Lower lobe of right lung (tissue), 2 donors: ENCODE measurements around the gene HYAL3. TPM values are rescaled to one million over a fixed set of nuclear protein-coding genes. Genes with fewer than 3 reads are reported as not detected.

ENCODE experiments used
- ATAC-seq, 2 donors: fragments of 200-7000 bp; cut with Tn5 transposase; one replicate each; pipeline ENCODE4 v1.9.1; 2020 to 2022; ENCODE audit warnings: mild to moderate bottlenecking in 2 of 2, moderate library complexity in 2 of 2
- DNase-seq: peaks from one replicate; pipeline ENCODE4 v3.0.0-alpha.2; 2020
- H3K27ac ChIP-seq: fragments of 200-600 bp; one replicate; pipeline ENCODE4 v1.8.0; 2022
- H3K27me3 ChIP-seq: fragments of 200-600 bp; one replicate; pipeline ENCODE4 v1.8.0; 2022; ENCODE audit warnings: low read depth
- H3K36me3 ChIP-seq: fragments of 200-600 bp; one replicate; pipeline ENCODE4 v1.8.0; 2022; ENCODE audit warnings: mild to moderate bottlenecking
- H3K4me1 ChIP-seq: fragments of 200-600 bp; one replicate; pipeline ENCODE4 v1.8.0; 2022
- H3K4me3 ChIP-seq: fragments of 200-600 bp; one replicate; pipeline ENCODE4 v1.8.0; 2022; ENCODE audit warnings: mild to moderate bottlenecking
- H3K9me3 ChIP-seq: fragments of 200-600 bp; one replicate; pipeline ENCODE4 v1.8.0; 2022
- intact Hi-C: fragments of 100-400 bp; cut with DNase I; formaldehyde crosslinking; loops from one replicate; pipeline ENCODE4 v1.11.0; 2022
- total RNA-seq: library from RNA; stranded (reverse); fragmentation: NEBNext Ultra II Directional; extraction: Animal tissue kit (Norgen Biotek cat#: 25700); gene quantifications from one replicate; pipeline ENCODE4 v1.2.1, GENCODE V29; 2021
- TF ChIP-seq, protein P1 (sequence below): fragments of 200-600 bp; IDR thresholded peaks from one replicate; pipeline ENCODE4 v1.8.0; 2022; ENCODE audit warnings: antibody characterized with exemption, mild to moderate bottlenecking
- donor health status: DM: no; HTN: yes; CAD: no; lungs with severe emphysema.

Gene HYAL3
- total RNA-seq, 1 donor from 2014 or later, result 4.0 TPM

DNA sequence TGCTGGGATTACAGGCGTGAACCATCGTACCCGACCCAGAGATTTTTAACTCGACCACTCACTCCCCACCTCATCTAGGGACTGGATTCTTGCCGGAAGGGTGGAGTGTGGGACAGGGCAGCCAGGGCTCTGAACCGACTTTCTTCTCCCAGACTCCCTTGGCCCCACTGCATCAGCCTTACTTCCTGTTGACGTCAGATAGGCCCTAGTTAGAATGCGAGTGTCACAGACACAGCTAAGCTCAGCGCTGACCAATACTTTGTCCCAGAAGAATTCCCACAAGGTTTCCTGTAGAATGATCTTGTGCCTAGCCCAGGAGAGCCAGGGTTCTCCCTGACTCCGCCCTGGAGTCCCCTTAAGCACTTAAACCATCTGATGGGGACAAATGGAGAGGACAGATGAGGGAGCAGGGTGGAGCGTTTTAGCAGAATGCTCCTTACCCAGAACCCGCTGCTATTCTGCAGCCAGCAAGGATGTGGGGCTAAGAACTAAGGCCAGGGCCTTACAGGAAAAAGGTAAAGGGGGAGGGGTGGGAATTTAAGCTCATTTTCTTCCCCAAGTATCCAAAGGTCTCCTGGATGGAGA lies 34.6 kb upstream of the HYAL3 start:
- DNase-seq, result no peak

DNA sequence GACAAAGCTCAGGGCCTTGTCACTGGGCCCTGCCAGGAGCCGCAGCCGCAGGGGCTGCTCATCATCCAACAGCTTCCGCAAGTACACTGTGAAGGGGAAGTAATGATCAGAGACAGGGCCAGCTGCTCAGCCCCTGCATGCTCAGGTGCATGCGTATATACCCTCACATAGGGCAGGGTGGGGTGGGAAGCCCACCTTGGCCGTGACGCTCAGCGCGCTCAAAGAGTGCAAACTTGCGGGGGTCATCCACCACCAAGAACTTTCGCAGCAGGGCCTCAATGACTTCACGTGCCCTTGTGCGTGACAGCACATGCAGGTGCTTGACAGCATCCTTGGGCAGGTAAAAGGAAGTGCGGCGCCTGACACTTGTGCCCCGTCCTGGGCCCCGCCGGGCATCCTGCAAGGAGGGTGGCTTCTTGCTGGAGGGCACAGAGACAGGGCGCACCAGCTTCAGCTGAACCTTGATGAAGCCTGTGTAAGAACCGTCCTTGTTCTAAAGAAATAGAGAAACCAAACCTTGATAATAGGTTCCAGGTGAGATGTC lies 32.2 kb upstream of the HYAL3 start:
- Histone ChIP-seq H3K4me3 (no peak overlapping the region), H3K27ac (no peak overlapping the region), H3K4me1 (peaks cover 54% of the 10 kb centered on the region), H3K36me3 (peaks cover 46% of the 10 kb centered on the region), H3K9me3 (no peaks in the 10 kb centered on the region), H3K27me3 (no peaks in the 10 kb centered on the region)
- DNase-seq (no peak), ATAC-seq (no peak)
- TF ChIP-seq, protein P1, sequence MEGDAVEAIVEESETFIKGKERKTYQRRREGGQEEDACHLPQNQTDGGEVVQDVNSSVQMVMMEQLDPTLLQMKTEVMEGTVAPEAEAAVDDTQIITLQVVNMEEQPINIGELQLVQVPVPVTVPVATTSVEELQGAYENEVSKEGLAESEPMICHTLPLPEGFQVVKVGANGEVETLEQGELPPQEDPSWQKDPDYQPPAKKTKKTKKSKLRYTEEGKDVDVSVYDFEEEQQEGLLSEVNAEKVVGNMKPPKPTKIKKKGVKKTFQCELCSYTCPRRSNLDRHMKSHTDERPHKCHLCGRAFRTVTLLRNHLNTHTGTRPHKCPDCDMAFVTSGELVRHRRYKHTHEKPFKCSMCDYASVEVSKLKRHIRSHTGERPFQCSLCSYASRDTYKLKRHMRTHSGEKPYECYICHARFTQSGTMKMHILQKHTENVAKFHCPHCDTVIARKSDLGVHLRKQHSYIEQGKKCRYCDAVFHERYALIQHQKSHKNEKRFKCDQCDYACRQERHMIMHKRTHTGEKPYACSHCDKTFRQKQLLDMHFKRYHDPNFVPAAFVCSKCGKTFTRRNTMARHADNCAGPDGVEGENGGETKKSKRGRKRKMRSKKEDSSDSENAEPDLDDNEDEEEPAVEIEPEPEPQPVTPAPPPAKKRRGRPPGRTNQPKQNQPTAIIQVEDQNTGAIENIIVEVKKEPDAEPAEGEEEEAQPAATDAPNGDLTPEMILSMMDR, result no peak
- intact Hi-C loops, result no loop called here

More for the DNA sequence above, 34.6 kb upstream of the HYAL3 start:
- Histone ChIP-seq H3K4me1 (peaks cover 49% of the 10 kb centered on the region), H3K9me3 (no peaks in the 10 kb centered on the region), H3K36me3 (peaks cover 44% of the 10 kb centered on the region), H3K27me3 (no peaks in the 10 kb centered on the region), H3K27ac (peak overlapping the region; percentile 98), H3K4me3 (peak overlapping the region; percentile 2)
- intact Hi-C loops, result no loop called here
- ATAC-seq, result no peak
- TF ChIP-seq, protein P1, result no peak

GRCh38 chr3:50330330-50330729 lies 31.1 kb upstream of the HYAL3 start:
- Histone ChIP-seq H3K27me3 (no peaks in the 10 kb centered on the region), H3K36me3 (peaks cover 57% of the 10 kb centered on the region), H3K4me3 (no peak overlapping the region), H3K9me3 (no peaks in the 10 kb centered on the region), H3K4me1 (peaks cover 50% of the 10 kb centered on the region), H3K27ac (no peak overlapping the region)
- ATAC-seq (no peak), DNase-seq (no peak)
- intact Hi-C loops, result no loop called here
- TF ChIP-seq, protein P1, result no peak

DNA sequence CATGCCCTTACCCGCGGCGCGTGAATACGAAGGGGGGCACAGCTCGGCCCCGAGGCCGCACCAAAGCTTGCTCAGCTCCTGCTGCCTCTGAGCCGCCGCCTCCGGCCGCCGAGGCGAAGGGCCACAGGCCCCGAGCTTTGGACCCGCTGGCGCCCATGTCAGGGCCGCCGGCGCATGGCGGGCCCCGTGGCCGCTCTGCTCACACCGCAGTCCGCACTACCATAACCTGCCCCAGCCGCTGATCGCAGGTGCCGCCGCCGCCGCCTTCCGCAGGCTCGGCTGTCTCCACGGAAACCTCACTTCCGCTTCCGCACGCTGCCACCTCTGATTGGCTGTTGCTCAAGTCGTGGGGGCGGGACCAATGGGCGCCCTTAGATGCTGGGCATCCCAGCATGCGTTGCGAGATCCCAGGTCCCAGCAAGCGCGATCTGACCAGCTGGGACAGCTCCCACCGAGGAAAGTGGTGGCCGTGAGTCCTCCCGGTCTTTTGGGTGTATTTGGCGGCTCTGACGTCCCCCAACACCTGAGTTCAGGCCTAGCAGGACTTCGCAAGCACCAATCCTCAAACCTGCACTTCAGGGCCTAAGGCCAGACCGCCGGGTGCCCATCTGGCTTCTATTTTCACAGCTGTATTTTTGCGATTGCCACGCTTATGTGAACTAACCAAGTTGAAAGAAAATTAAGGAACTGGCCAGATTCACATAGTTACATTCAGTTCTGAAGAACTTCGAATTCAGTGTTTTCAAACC lies 28.9 kb upstream of the HYAL3 start, which contains the start of gene TUSC2:
TSS of gene TUSC2 (minus strand) at position 281 of the 749 bp plus-strand sequence. CDS start at position 157, 124 bp downstream.
- Histone ChIP-seq H3K27ac (peak within 1 kb of the TSS; percentile 89), H3K9me3 (no peaks in the 10 kb centered on the region), H3K36me3 (peaks cover 55% of the 10 kb centered on the region), H3K4me1 (peaks cover 49% of the 10 kb centered on the region), H3K4me3 (peak within 1 kb of the TSS; percentile 97), H3K27me3 (no peaks in the 10 kb centered on the region)
- TF ChIP-seq, protein P1, result no peak
- DNase-seq, result peak; percentile 99
- ATAC-seq, result peak; percentile 92 to 94
- intact Hi-C loops, result no loop called here

DNA sequence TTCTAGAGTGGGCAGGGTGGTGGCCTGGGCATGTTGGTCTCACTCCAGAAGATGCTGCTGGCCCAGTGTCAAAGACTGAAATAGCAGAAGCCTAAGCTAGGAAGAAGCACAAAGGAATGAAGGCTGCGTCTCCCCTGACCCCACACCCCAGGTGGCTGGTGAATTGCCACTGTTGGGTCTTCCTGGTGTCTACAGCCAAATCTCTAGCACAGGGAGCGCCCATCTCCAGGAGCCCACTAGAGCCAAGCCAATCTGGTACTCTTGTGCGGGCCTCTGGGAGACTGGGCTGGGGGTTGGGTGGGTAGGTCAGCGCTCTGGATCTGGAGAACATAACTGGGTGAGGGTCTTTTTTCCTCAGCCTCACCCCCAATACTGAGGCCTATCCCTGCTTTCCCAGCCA lies 27.9 kb upstream of the HYAL3 start:
- H3K4me1 ChIP-seq, result peaks cover 59% of the 10 kb centered on the region

More for the DNA sequence above, 27.9 kb upstream of the HYAL3 start:
- H3K4me3 ChIP-seq, result peak overlapping the region; percentile 97
- intact Hi-C loops, result no loop called here
- no peaks in the 10 kb centered on the region for H3K27me3 ChIP-seq
- no peak for ATAC-seq
- no peaks in the 10 kb centered on the region for H3K9me3 ChIP-seq
- TF ChIP-seq, protein P1, result no peak
- H3K27ac ChIP-seq, result peak overlapping the region; percentile 89
- no peak for DNase-seq
- H3K36me3 ChIP-seq, result peaks cover 45% of the 10 kb centered on the region
